Skeletal muscle cell (primary cell): Measurements from ENCODE around the gene CTDP1.

Experiments used
- DNase-seq: peaks from one replicate; pipeline ENCODE4 v3.0.0-alpha.2; 2010; ENCODE audit warnings: low read depth
- H3K4me3 ChIP-seq: 2 replicates; pipeline ENCODE4 v1.5.1; 2011; ENCODE audit warnings: low read depth, mild to moderate bottlenecking, control low read depth, low read length, moderate library complexity

Gene CTDP1, protein sequence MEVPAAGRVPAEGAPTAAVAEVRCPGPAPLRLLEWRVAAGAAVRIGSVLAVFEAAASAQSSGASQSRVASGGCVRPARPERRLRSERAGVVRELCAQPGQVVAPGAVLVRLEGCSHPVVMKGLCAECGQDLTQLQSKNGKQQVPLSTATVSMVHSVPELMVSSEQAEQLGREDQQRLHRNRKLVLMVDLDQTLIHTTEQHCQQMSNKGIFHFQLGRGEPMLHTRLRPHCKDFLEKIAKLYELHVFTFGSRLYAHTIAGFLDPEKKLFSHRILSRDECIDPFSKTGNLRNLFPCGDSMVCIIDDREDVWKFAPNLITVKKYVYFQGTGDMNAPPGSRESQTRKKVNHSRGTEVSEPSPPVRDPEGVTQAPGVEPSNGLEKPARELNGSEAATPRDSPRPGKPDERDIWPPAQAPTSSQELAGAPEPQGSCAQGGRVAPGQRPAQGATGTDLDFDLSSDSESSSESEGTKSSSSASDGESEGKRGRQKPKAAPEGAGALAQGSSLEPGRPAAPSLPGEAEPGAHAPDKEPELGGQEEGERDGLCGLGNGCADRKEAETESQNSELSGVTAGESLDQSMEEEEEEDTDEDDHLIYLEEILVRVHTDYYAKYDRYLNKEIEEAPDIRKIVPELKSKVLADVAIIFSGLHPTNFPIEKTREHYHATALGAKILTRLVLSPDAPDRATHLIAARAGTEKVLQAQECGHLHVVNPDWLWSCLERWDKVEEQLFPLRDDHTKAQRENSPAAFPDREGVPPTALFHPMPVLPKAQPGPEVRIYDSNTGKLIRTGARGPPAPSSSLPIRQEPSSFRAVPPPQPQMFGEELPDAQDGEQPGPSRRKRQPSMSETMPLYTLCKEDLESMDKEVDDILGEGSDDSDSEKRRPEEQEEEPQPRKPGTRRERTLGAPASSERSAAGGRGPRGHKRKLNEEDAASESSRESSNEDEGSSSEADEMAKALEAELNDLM

DNA sequence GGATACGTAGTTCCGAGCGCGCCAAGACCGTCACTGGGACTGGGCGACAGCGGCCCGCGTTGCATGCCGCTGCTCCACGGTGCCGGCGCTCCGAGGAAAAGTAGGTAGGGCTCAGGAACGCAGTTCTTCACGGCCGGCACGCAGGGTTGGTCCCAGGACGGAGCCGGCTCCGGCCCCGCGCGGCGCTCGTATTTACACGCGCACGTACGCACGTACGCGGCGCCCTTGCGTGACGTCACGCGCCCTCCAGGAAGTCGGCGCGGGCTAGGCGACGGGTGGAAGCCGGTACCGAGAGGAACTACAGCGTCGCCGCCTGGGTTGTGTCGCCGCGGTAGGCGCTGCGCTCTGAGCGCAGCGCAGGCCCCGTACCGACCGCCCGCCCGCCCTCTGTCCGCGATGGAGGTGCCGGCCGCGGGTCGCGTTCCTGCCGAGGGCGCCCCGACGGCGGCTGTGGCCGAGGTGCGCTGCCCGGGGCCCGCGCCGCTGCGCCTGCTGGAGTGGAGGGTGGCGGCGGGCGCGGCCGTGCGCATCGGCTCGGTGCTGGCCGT, at the start of gene CTDP1:
TSS of gene CTDP1 (plus strand) at position 252 of the 548 bp plus-strand sequence. CDS start at position 397, 145 bp downstream.
- DNase-seq: peak; percentile 77
- H3K4me3 ChIP-seq: peak within 1 kb of the TSS; percentile 74

DNA sequence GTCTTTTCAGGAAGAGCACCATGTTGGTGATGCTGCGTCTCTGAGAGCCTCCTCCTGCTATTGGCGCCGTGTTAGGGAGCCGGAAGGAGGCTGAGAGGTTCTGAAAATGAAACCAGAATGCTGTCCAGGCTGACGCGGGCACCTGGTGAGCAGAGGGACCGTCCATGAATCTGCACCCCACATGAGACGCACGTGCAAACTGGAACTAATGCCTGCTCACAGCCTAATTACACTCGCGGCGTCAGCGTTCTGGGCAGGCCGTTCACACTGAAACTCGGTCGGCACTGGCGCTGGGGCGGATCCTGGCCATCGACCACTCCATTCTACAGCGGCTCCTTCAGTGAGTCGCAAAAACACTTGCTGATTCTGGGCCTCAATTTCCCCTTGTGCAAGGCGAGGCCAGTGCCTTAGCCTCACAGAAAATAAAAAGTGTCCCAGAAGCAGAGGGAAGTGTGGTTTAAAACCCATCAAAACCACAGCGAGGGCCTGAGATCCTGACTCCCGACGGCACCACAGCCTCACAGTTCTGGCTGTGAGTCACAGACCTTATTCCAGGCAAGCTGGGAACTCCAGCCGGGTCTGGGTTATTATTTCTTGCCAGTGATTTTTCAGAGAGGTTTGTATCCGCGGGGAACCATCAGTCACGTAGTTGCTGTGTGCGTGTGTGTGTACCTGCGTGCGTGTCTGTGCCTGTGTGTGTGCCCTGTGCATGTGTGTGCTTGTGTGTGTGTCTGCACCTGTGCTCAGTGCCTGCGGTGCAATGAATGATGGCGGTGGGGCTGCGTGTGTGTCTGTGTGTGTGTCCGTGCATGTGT, 49.1 kb upstream of the CTDP1 start:
- no peak for DNase-seq
- no peak overlapping the region for H3K4me3 ChIP-seq

DNA sequence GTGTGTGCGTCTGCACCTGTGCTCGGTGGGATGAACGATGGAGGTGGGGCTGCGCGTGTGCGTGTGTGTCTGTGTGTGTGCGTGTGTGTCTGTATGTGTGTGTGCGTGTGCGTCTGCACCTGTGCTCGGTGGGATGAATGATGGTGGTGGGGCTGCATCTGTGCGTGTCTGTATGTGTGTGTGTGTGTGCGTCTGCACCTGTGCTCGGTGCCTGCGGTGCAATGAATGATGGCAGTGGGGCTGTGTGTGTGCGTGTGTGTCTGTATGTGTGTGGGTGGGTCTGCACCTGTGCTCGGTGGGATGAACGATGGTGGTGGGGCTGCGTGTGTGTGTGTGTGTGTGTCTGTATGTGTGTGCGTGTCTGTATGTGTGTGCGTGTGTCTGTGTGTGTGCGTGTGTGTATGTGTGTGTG, 48.5 kb upstream of the CTDP1 start:
- DNase-seq: no peak
- H3K4me3 ChIP-seq: no peak overlapping the region

DNA sequence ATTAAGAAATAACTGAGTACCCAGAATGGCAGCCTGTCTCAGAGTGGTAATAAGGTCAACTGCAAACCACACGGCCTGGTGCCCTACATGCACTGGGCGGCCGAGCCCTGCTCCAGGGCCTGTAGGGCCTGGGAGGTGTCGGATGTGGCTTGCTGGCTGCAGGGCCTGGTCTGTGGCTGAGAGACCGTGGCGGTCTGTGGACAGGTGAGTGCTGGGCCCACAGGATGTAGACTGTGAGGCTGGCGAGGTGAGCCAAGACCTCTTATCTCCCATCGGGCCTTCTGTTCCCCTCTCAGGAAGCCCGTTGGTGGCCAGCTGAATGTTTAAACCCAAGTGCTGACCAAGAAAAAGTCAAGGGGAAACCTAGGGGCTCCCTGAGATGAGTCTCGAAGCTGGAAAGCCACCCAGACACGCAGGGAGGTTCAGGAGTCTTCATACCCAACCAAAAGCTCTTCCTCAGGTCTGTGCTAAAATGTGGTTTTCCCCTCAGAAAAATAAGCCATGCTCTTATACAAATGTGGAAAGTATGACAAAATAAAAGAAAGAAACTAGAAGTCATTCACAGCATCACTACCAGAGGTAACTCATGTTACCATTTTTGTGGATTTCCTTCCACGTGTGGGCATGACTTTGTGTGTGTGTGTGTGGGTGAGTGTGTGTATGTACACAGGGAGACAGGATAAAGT, 47.7 kb upstream of the CTDP1 start:
- no peak for DNase-seq
- H3K4me3 ChIP-seq: no peak overlapping the region

DNA sequence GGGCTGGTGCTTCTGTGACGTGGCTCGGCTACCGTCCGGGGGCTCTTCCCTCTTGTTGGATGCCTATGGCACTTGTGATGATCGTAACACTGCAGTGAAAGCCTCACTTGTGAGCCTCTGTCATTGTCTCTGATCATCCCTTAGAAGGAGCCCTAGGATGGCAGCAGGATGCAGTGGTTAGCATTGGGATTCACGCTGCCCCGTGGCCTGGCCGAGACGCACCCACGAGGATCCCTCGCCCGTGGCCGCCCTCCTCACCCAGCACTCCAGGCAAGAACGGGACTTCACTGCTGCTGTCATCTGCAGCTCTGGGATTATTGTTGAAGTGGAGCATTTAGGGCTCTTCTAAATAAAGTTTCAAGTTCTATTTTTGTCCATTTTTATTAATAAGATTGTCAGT, 46.8 kb upstream of the CTDP1 start:
- DNase-seq: no peak
- no peak overlapping the region for H3K4me3 ChIP-seq

DNA sequence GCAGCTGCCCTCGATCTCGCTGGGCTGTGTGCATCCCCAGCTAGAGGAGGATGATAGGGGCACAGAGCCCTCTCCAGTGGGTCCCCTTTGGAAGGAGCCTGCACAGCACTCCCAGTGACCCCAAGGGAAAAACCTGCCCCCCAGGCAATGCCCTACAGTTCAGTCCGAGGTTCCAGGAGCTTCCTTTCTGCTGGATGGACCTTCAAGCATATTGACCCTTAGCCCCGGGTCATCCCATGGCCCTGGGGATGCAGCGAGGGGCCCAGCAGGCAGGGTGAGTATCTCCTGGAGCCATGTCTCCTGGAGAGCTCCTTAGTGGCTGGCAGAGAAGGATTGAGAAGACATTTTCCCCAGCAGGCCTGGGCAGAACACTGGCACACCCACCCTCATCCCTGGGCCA, 45.4 kb upstream of the CTDP1 start:
- no peak for DNase-seq
- no peak overlapping the region for H3K4me3 ChIP-seq

DNA sequence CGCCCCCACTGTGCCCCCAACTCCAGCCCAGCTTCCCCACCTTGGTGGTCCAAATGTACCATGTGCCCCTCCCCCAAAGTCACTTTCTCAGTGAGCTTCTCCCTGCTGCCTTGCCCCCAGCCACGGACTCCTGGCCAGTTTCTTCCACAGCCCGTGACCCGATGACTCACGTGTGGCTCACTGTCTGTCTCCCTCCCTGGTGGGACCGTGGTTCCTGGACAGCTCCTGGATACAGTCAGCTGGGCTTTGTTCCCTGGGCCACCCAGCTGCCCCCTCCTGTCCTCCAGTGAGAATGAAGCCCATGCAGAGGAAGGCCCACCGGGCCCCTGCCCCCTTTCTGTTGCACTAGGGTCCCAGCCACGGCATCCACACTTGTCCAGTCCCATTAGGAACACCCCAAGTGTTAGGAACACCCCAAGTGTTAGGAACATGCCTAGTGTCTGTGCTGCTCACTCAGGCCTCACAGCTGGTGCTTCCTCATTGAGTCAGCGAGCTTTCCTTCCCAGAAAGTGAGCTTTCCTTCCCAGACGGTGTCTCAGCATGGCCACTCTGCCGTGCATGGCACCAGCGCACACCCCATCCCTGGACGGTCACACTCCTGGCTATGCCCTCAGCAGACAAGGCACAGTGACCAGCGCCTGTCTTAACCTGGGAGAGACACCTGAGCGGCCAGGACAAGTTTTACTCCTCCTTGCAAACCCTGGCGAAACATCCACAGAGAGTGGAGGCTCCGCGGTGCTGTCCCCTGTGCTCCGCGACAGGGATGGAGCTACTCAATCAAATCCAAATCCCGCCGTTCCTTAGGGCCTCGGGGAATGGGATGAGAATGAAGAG, 44.8 kb upstream of the CTDP1 start:
- no peak for DNase-seq
- no peak overlapping the region for H3K4me3 ChIP-seq

DNA sequence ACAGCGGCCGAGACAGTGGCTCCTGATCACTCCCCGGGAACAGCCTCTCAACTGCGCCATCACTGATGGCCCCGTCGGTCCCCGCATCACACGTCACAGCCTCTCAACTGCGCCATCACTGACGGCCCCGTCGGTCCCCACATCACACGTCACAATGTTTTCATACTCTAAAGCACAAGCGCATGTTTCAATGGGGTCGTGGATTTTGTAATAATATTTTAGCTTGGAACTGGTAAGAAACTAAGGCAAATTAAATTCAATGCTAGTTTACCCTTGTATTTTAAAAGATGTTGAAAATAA, 44.2 kb upstream of the CTDP1 start:
- DNase-seq: no peak
- no peak overlapping the region for H3K4me3 ChIP-seq

DNA sequence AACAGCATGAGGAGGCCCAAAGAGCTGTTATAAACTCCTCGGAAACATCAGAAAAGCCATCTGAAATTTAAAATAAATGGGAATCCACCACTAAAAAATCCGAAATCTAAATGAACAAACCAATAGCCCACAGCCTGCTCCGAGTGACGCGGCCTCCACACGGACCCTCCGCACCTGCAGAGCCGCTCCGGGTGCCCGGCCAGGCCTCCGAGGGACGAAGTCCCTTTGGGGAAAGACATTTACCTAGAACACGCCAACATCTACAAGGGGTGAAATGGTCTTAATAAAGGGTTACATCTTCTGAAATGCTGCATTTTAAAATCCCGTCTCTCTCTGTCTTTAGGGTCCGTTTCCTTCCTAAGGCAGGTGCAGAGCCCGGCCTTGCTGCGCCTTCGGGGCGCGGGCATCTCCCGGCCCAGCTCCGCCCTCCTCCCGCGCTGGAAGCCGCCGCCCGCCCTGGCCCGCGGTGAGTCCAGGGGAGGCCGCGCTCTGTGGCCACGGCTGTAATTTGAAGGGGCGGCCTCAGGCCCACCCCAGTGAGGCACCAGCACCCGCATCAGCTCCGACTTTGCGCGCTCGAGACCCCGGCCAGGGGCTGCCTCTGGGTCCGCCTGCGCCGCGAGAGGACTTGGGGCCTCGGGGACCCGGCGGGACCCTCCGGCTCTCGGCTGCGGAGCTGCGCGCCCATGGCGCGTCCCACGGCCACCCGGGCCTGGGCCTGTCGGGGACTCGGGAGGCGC, 42.3 kb upstream of the CTDP1 start:
- H3K4me3 ChIP-seq: no peak overlapping the region

DNA sequence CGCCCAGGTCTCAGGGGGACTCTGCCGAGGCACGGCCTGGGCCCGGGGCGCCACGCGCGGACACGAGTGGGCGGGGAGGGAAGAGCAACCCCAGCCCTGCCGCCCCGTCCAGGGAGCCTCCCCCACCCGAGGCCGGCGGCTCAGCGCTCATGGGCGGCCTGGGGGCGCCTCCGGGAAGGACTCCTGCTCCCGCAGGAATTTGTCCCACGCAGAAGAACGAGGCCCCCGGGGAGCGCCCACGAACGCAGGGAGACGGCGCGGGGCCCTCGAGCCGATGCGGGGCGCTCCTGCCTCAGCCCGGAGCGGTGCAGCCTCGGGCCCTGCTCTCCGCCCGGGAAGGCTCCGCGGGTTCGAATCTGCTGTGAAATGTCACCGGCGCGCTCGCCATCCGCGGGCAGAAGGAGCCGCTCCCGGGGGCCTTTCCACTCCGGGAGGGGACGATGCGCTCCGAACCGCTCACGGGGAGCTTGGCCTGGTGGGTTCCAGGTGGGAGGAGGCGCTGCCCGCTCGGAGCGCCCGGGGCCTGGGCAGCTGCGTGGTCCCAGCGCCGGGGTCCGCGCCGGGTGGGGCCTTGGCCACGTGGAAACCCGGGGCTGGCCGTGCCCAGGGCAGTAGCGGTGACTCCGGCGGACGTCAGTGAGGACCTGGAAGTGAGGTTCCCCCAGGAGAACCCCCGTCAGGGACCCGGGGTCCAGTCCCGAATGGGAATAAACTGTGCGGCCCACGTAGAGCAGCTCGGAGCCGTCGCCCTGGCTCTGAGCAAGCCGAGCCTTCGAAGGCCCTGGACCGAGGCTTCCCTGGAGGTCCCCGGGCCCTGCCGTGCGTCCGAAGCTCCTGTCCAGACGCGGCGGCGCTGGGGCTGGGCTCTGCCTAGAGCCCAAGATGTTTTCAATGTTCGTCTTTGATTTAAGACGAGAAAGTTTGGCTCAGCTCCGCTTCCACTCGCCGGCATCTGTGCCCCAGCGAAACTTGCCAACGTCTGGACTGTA, 41.4 kb upstream of the CTDP1 start:
- H3K4me3 ChIP-seq: no peak overlapping the region

More for the DNA sequence above, 42.3 kb upstream of the CTDP1 start:
- DNase-seq: no peak

DNA sequence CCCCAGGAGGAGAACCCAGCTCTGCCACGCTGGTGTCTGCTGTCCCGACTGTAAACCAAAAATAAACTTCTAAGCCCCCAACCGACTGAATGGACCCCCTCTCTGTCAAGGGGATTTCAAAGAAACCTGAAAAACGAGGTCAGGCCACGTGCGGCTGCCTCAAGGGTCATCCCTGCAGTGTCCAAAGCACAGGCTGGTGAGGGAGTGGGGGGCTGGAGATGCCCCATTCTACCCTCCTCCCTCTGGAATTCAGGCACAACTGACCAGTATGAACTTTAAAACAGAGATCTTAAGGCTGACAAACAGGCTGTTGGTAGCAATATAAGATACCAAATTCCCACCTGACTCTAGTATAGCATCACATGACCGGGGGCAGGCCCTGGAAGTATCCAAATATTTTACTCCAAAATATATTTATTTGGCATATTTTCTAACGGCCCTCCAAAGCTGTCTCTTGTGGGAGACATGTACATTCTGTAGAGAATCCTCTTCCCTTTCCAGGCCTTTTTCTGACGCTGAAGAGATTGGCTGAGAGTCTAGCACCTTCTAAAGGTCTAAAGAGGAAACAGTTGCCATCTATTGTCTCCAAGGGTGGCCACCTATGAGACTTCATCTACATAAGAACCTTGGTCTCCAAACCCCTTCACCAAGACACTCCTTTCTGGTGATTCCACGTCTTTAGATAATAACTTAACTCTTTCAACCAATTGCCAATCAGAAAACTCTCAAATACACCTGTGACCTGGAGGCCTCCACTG, 40.4 kb upstream of the CTDP1 start:
- DNase-seq: no peak
- H3K4me3 ChIP-seq: no peak overlapping the region

More for the DNA sequence above, 41.4 kb upstream of the CTDP1 start:
- no peak for DNase-seq

DNA sequence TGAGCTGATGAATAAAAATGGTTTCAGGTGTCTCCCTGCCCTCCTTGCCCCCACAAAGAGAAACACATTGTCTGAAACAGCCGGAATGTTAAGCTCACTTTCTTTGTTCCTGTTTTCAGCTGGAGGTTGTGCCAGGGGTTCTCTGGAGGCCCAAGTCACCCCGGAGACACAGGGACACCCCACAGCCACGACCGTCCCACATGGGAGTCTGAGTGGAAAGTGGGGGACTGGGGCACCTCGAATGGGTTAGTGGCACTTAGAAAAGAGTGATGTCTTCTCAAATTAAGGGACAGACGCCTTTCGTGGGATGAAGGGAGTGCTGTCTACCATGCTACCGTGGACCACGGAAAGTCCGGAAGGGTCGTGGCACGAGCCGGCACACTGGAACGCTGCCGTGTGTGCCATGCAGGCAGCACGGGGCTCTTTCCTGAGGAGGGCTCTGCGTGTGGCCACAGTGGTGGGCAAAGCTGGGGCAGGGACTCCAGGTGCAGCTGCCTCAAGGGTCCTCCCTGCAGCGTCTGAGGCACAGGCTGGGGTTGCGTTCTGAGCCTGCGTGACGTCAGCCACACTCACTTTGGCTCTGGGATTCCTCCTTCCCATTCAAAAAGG, 39.4 kb upstream of the CTDP1 start:
- no peak for DNase-seq
- no peak overlapping the region for H3K4me3 ChIP-seq

DNA sequence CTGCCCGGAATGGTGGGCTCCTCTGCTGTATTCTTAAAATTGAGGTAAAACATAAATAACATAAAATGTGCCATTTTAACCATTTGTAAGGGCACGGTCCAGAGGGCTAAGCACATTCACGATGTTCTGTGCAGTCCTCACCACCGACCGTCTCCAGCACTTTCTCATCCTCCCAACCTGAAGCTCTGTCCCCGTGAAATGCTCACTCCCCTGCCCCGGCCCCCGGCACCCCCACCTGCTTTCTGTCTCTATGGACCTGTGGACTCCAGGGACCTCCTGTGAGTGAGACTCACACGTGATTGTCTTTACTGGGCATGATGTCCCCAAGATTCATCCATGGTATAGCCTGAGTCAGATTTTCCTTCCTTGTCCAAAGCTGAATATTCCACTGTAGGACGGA, 38.7 kb upstream of the CTDP1 start:
- no peak for DNase-seq

DNA sequence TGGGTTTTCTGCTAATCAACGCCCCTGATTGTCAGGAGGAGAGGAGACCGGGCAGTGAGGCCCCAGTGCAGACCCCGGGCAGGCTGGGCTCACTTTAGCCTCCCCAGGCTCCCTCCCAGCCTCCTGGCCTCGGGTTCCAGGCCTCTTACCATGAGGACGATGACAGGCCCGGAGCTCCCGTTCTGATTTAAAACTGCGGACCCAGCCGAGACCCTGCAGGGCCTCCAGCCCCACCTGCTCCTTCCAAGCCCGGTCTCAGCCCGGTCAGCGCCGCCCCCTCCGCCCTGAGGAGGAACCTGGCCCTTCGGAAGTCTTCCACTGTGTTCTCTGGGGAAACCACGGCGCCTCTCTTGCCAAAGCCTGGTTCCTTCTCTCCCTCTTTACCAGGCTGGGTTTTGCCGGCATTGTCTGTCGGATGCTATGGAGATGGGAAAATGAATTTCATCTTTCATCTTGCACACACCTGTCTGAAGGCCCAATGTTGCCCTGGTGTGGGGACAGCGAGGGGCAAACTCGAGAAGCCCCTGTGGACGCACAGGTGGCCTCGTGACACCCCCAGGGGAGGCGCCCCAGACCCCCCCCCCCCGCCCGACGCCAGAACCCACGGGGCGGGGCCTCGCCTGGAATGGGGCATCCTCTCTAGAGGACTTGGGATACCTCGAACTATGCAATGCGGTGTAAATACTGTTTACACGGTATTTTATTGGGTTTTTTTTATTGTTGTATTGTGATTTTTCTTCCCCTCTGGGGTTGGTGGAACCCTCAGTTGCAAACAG, 37.7 kb upstream of the CTDP1 start:
- no peak for DNase-seq
- no peak overlapping the region for H3K4me3 ChIP-seq

More for the DNA sequence above, 38.7 kb upstream of the CTDP1 start:
- H3K4me3 ChIP-seq: no peak overlapping the region

DNA sequence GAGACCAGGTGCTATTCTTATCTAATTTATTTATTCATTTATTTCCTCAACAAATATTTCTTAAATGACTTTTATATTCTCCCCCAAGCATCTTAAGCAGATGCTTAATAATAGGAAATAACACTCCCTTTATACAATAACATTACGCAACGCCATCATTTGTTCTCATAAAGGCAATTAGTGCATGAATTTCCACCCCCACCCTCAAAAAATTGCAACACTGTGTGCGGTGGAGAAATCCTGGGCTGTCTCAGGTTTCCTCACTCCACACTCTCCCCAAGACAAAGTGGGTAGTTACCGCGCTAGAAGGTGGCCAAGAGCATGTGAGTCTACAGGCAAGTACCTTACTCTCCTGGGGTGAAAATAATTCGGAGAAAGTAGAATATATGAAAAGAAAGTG, 37.0 kb upstream of the CTDP1 start:
- DNase-seq: no peak
- H3K4me3 ChIP-seq: no peak overlapping the region
